ENCODE data around the gene DUSP1. TPM values are rescaled to one million over a fixed set of nuclear protein-coding genes. Genes with fewer than 3 reads are reported as not detected.

The DUSP1 gene
- total RNA-seq, 1 experiment from 2014 or later: 11.5 TPM

- no peak overlapping the region for H3K4me3 ChIP-seq (ENCODE audit: insufficient read depth, low read depth, low read length)
- DNase-seq: no peak
- no peaks in the 10 kb centered on the region for H3K36me3 ChIP-seq (replicated peaks; ENCODE audit: control insufficient read depth, insufficient read depth, low read length)
These were observed 34.4 kb downstream of the DUSP1 start for GRCh38 chr5:172736508-172737135.

GRCh38 chr5:172735141-172735831 is 35.7 kb downstream of the DUSP1 start:
- DNase-seq: no peak
- Histone ChIP-seq H3K27me3 (ENCODE audit: control insufficient read depth, insufficient read depth, low read length) (no peaks in the 10 kb centered on the region; the same call in 1 of the 2 replicates), H3K4me3 (ENCODE audit: insufficient read depth, low read depth, low read length) (no peak overlapping the region), H3K36me3 (replicated peaks; ENCODE audit: control insufficient read depth, insufficient read depth, low read length) (no peaks in the 10 kb centered on the region)

More at GRCh38 chr5:172736508-172737135, 34.4 kb downstream of the DUSP1 start:
- H3K27me3 ChIP-seq (ENCODE audit: control insufficient read depth, insufficient read depth, low read length): no peaks in the 10 kb centered on the region

GRCh38 chr5:172733974-172734346 is 37.0 kb downstream of the DUSP1 start:
- no peak overlapping the region for H3K4me3 ChIP-seq (ENCODE audit: insufficient read depth, low read depth, low read length)

GRCh38 chr5:172733131-172733973 is 37.6 kb downstream of the DUSP1 start:
- Histone ChIP-seq H3K27me3 (ENCODE audit: control insufficient read depth, insufficient read depth, low read length) (no peaks in the 10 kb centered on the region; the same call in 1 of the 2 replicates), H3K4me3 (ENCODE audit: insufficient read depth, low read depth, low read length) (no peak overlapping the region), H3K36me3 (replicated peaks; ENCODE audit: control insufficient read depth, insufficient read depth, low read length) (no peaks in the 10 kb centered on the region)
- no peak for DNase-seq

More at GRCh38 chr5:172733974-172734346, 37.0 kb downstream of the DUSP1 start:
- Histone ChIP-seq H3K36me3 (replicated peaks; ENCODE audit: control insufficient read depth, insufficient read depth, low read length) (no peaks in the 10 kb centered on the region), H3K27me3 (ENCODE audit: control insufficient read depth, insufficient read depth, low read length) (no peaks in the 10 kb centered on the region; the same call in 1 of the 2 replicates)
- DNase-seq: no peak

GRCh38 chr5:172732201-172732865 is 38.7 kb downstream of the DUSP1 start:
- no peak overlapping the region for H3K4me3 ChIP-seq (ENCODE audit: insufficient read depth, low read depth, low read length)
- H3K36me3 ChIP-seq (replicated peaks; ENCODE audit: control insufficient read depth, insufficient read depth, low read length): no peaks in the 10 kb centered on the region
- DNase-seq: no peak
- H3K27me3 ChIP-seq (ENCODE audit: control insufficient read depth, insufficient read depth, low read length): no peaks in the 10 kb centered on the region; the same call in 1 of the 2 replicates

- H3K4me3 ChIP-seq (ENCODE audit: insufficient read depth, low read depth, low read length): no peak overlapping the region
- no peak for DNase-seq
- H3K36me3 ChIP-seq (replicated peaks; ENCODE audit: control insufficient read depth, insufficient read depth, low read length): no peaks in the 10 kb centered on the region
- no peaks in the 10 kb centered on the region; the same call in 1 of the 2 replicates for H3K27me3 ChIP-seq (ENCODE audit: control insufficient read depth, insufficient read depth, low read length)
These were observed 39.3 kb downstream of the DUSP1 start for GRCh38 chr5:172731680-172732074.

- no peak for DNase-seq
- Histone ChIP-seq H3K4me3 (ENCODE audit: insufficient read depth, low read depth, low read length) (no peak overlapping the region), H3K36me3 (replicated peaks; ENCODE audit: control insufficient read depth, insufficient read depth, low read length) (no peaks in the 10 kb centered on the region), H3K27me3 (ENCODE audit: control insufficient read depth, insufficient read depth, low read length) (no peaks in the 10 kb centered on the region; the same call in 1 of the 2 replicates)
These were observed 39.9 kb downstream of the DUSP1 start for GRCh38 chr5:172730981-172731679.

- no peak overlapping the region for H3K4me3 ChIP-seq (ENCODE audit: insufficient read depth, low read depth, low read length)
- no peak for DNase-seq
- no peaks in the 10 kb centered on the region; the same call in 1 of the 2 replicates for H3K27me3 ChIP-seq (ENCODE audit: control insufficient read depth, insufficient read depth, low read length)
- no peaks in the 10 kb centered on the region for H3K36me3 ChIP-seq (replicated peaks; ENCODE audit: control insufficient read depth, insufficient read depth, low read length)
These were observed 40.8 kb downstream of the DUSP1 start for GRCh38 chr5:172730222-172730621.

GRCh38 chr5:172729588-172729987 is 41.4 kb downstream of the DUSP1 start:
- no peak for DNase-seq
- Histone ChIP-seq H3K36me3 (replicated peaks; ENCODE audit: control insufficient read depth, insufficient read depth, low read length) (no peaks in the 10 kb centered on the region), H3K4me3 (ENCODE audit: insufficient read depth, low read depth, low read length) (no peak overlapping the region), H3K27me3 (ENCODE audit: control insufficient read depth, insufficient read depth, low read length) (no peaks in the 10 kb centered on the region; the same call in 1 of the 2 replicates)

GRCh38 chr5:172728481-172729241 is 42.3 kb downstream of the DUSP1 start:
- Histone ChIP-seq H3K36me3 (replicated peaks; ENCODE audit: control insufficient read depth, insufficient read depth, low read length) (no peaks in the 10 kb centered on the region), H3K27me3 (ENCODE audit: control insufficient read depth, insufficient read depth, low read length) (no peaks in the 10 kb centered on the region; the same call in 1 of the 2 replicates), H3K4me3 (ENCODE audit: insufficient read depth, low read depth, low read length) (no peak overlapping the region)
- no peak for DNase-seq

- Histone ChIP-seq H3K27me3 (ENCODE audit: control insufficient read depth, insufficient read depth, low read length) (no peaks in the 10 kb centered on the region; the same call in 1 of the 2 replicates), H3K4me3 (ENCODE audit: insufficient read depth, low read depth, low read length) (no peak overlapping the region), H3K36me3 (replicated peaks; ENCODE audit: control insufficient read depth, insufficient read depth, low read length) (no peaks in the 10 kb centered on the region)
- DNase-seq: no peak
These were observed 43.4 kb downstream of the DUSP1 start for GRCh38 chr5:172727551-172727950.

GRCh38 chr5:172726966-172727365 is 44.0 kb downstream of the DUSP1 start:
- no peaks in the 10 kb centered on the region for H3K36me3 ChIP-seq (replicated peaks; ENCODE audit: control insufficient read depth, insufficient read depth, low read length)
- H3K4me3 ChIP-seq (ENCODE audit: insufficient read depth, low read depth, low read length): no peak overlapping the region
- H3K27me3 ChIP-seq (ENCODE audit: control insufficient read depth, insufficient read depth, low read length): no peaks in the 10 kb centered on the region; the same call in 1 of the 2 replicates
- DNase-seq: no peak

GRCh38 chr5:172725785-172726184 is 45.2 kb downstream of the DUSP1 start:
- no peaks in the 10 kb centered on the region for H3K27me3 ChIP-seq (ENCODE audit: control insufficient read depth, insufficient read depth, low read length)
- no peak overlapping the region for H3K4me3 ChIP-seq (ENCODE audit: insufficient read depth, low read depth, low read length)
- no peak for DNase-seq
- no peaks in the 10 kb centered on the region for H3K36me3 ChIP-seq (replicated peaks; ENCODE audit: control insufficient read depth, insufficient read depth, low read length)
